ENCODE results near the gene GPR151. TPM values are rescaled to one million over a fixed set of nuclear protein-coding genes. Genes with fewer than 3 reads are reported as not detected.
"Not testable (repeated sequence)": the region's sequence is repeated elsewhere in the genome, so short reads cannot be mapped to it uniquely, and the experiment has no call there.

Gene GPR151
- polyA plus RNA-seq (2013, experiment 1 of 2; ENCODE audit: insufficient read length), result not detected
- not detected for polyA plus RNA-seq (2013, experiment 2 of 2; ENCODE audit: insufficient read length)

DNA sequence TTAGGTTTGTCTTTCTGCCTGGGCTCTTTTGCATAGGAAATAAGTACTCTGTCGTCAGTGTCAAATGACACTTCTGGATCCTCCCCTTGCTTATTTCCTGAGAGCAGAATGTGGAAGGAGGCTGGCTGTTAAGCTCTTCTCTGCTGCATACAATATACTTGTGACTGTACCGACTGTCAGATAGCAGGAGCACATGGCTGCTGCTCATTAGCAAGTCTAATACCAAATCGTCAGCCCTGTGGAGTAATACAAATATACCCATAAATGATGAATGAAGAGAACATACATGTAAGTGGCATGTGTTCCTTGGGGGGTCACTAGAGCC is at the start of gene GPR151:
Gene GPR151 (minus strand): TSS at position 40 of the 325 bp plus-strand sequence. CDS start 77 bp downstream, outside the sequence.
- DNase-seq, result no peak

DNA sequence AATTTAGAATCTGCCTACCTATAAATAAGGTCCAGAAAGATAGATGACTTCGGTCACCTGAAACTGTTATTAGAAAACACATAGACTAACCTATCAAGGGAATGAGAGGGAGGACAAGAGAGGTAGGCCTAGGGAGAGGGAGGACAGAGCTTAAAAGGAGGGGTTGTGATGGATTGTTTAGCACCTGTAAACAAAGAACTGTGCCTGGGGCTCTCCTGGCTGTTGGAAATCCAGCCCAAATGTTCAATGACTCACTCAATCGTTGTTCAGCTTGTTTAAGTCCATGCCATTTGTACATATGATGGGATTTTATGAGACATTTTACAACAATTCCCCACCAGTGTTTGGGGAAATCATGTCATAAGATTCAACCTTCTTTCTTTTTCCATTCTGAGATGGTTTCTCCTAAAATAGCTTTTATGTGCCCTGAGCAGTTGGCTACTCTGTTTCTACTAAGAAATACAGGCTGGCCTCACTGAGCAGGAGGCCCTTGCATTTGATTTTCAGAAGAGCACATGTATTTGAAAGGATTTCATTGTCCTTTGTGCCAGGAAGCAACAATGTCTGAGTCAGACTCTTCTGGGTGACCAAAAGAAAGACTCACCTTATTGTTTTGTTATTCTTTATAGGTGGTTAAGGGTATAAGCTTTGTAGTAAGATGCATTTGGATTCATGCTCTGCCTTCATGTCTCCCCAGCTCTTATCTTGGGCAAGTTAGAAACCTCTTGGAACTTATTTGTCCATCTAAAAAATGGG is 48.2 kb upstream of the GPR151 start:
- no peak for DNase-seq

- no peak for DNase-seq
Observed at GRCh38 chr5:146562461-146562860, 46.5 kb upstream of the GPR151 start.

DNA sequence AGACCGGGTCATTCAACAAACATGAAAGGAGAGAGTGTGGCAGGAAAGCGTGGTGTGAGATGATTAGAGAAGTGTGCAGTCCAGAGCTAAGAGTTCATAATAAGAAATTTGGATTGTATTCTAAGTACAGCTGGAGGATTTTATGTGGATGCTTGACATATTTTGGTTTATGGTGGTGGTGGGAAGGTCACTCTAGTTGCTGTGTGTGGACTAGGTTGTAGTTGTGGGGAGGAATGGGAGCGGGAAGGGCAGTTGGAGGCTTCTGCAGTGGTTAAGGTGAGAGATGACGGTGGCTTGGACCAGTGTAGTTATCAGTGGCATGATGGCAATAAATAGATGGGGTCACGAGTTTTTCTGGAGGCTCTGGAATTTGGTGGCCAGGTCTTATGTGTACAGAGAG is 45.7 kb upstream of the GPR151 start:
- peak; percentile 30 for DNase-seq

DNA sequence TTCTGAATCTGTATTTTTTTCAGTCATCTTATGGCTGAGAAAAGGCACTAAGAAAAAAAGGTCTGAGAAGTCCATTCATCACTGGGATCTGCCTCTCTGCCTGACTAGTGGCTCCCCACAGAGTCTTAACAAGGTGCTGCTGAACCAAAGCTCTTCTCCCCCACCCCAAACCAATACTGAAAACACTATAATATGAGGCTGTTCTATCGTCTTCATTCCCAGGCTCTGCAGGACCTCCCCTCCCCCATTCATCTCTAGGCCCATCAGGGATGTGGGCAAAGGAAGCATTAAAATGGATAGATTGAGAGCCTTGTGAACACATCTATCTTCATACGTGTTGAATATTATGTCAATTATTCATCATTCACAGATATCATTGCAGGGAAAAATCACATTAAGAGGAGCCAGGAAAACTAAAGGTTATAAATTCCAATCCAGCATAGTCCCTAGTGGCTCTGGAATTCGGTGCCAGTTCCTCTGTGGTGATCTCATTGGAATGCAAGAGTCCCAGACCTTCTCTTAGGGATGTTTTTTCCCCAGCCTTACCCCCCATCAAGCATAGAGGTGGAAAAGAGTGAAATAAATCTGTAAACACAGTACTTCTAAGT is 44.3 kb upstream of the GPR151 start:
- peak; percentile 82 for DNase-seq

- DNase-seq, result not testable (repeated sequence)
Observed at GRCh38 chr5:146556884-146557283, 40.9 kb upstream of the GPR151 start.

DNA sequence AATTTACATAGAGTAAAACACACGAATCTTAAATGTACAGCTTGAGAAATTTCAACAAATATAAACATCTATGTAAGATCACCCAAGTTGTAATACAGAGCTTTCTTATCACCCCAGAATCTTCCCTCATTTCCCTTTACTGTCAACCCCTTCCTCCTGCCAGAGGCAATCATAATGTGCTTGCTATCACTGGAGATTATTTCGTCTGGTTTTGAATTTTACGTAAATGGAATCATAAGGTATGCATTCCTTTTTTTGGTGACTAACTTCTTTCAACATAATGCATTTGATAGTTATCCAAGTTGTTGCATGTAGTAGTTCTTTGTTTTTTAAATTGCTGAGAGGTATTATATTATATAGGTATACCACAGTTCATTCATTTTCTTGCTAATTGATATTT is 37.5 kb upstream of the GPR151 start:
- no peak for DNase-seq

DNA sequence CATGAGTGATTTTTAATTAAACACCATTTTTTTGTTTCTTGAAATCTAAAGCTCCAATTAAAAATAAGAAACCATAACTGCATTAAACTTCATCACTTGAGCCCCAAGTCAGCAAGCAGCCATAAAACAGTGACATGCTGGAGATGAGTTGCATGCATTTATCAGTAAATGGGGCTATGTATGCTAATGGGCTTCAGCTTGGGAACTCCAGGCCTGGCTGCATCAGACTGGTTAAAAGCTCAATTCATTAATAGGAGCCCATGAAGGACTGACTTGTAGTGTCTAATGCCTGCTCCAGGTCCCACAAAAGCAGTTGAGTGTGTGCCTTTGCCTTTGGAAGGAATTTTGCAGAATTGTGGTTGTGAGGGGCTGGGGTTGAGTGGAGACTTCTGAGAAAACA is 33.6 kb upstream of the GPR151 start:
- no peak for DNase-seq

DNA sequence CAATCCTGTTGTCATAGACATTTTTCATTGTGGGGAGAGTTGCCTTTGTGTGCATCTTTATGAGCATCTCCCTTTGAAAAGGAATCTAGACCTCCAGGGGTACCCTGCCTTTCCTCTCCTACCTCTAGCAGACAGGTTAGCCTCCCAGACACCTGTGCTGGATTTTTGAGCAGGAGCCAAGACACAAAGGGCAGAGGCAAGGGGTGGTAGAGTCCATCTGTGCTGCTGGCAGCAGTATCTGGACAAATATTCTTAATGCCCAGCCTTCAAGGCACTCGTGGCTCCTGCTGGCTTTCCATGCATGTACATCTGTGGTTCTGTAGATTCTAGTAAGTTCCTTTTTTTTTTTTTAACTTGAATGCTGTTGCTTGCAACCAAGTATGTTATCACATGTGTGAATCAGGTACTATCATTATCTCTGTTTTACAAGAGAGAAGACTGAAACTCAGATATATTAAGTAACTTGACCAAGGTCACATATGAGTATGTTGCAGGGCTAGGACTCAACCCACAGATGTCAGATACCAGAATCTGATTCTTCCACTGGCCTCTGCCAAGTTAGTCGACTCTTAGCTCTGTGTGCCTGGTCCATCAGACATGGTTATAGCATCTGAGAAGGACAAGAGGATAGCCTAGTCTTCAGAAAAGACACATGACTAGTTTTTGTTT is 32.9 kb upstream of the GPR151 start:
- DNase-seq, result no peak

GRCh38 chr5:146544232-146544631 is 28.2 kb upstream of the GPR151 start:
- no peak for DNase-seq

DNA sequence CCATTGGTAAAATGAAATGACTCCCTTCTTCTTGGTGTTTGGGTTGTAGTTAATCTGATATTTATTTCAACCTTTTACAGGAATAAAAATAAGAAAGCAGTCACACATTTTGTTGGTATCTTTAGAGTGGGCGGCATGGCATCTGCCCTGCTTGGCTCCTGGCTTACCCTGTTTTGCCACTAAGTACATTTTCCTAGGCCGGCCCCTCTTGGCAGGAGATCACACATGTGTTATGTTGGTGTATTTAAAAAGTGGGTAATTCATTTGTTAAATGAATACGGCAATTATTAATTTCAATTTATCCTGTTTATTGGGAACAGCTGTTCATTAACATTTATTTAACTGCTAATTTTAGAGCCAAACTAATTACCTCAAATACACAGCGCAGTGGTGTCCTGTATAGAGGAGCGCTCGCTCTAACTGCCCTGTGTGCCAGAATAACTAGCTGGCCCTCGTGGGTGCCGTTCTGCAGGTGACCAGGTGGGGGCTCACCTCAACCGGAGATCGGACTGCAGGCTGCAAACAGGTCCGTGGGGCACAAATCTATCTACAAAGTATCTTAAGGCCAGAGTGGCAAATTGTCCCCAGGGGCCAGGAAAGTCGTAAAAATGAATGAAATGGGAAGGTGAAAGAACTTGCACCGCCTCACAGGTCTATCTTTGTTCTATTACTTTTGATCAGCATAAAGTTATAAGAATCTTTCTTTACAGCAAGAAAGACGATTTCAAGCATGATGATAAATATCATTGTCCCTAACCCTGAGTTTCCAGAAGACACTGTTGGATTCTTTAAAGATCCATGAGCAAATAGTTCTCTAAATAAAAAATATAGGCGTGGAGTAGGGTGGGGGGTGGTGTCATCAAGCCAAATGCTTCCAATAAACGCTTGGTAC is 26.2 kb upstream of the GPR151 start:
- DNase-seq, result peak; percentile 51

DNA sequence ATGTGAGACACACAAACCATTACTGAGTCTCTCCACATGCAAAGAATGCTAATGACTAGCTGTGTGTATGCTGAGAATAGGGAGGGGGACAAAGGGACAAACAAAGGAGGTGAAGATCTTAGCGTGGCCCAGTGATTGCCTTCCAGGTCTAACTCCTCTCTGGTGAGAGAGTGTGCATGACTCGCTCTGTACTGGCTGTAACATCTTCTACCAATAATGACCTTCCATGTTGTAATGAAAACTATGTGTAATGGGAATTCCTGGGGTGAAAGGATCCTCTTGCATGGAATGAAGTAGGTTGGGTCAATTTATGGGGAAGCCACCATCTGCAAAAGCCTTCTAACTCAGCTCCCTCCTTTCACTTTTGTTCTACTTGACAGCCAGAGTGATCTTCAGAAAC is 24.4 kb upstream of the GPR151 start:
- DNase-seq, result no peak

DNA sequence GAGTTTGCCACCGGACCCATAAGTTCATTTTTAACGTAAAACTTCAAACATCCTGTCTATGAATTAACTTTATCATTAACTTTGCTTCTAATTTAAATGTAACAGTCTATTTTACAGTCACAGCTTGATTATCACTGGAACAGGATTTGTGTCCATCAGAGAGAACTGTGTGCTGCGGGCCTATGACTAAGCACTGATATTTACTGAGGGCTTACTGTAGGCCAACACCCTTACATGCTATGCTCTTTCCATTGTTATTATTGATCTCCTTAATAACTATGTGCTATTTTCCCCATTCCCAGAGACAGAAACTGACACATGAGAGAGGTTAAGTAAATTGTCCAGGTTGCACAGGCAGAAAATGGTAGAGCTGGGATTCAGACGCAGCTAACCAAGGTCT is 24.0 kb upstream of the GPR151 start:
- DNase-seq, result no peak

DNA sequence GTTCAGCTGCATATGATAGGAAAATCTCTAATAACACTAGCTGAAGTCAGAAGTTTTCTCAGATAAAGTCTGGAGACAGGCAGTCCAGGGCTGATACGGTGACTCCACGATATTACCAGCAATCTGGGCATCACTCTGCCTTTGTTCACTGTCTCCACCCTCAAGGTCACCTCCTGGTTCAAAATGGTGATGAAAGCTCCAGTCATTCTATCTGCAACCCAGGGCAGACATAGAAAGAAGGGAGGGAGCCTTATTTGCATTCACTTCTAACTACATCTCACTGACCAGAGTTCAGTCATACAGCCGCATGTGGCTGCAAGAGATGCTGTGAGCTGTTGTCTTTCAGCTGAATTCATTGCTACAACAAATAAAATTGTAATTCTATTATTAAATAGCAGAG is 22.4 kb upstream of the GPR151 start:
- DNase-seq, result no peak

GRCh38 chr5:146533882-146534281 is 17.9 kb upstream of the GPR151 start:
- no peak for DNase-seq

DNA sequence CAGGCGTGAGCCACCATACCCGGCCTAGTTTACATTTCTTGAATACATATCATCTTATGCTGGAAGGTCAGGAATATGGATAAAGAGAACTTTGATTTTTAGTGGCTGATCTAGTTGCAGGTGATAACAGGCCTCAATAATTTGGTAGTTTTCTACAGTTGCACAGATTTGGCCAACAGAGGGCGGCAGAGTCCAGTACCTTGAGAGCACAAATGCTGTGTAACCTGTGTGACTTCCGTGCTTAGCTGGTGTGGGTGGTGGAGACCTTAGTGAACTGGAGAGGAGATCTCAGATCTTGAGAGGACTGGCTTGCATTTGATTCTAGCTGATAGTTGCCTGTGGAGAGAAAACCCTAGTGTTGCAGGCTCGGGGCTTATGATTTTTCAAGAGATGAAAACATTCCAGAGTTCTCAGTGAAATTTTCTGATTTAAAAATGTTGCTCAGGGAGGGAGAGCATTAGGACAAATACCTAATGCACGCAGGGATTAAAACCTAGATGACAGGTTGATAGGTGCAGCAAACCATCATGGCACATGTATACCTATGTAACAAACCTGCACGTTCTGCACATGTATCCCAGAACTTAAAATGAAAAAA is 17.4 kb upstream of the GPR151 start:
- DNase-seq, result peak; percentile 54

- DNase-seq, result no peak
Observed at GRCh38 chr5:146529984-146530383, 14.0 kb upstream of the GPR151 start.

GRCh38 chr5:146528236-146528635 is 12.2 kb upstream of the GPR151 start:
- DNase-seq, result no peak

DNA sequence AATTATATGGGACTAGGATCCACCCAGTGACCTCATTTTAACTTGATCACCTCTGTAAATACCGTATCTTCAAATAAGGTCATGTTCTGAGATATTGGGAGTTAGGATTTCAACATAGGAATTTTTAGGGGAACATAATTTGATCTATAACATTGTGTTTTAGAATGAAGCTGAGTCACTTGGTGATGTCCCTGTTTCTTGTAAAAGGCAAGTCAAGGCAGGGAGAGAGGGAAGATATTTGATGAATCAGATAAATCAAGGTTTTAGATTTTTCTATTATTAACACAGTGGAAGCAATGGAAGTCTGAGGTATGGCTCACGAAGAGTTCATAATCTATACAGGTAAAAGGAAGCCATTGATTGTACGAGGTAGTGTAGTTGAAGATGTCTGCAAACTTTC is 11.8 kb upstream of the GPR151 start:
- no peak for DNase-seq

DNA sequence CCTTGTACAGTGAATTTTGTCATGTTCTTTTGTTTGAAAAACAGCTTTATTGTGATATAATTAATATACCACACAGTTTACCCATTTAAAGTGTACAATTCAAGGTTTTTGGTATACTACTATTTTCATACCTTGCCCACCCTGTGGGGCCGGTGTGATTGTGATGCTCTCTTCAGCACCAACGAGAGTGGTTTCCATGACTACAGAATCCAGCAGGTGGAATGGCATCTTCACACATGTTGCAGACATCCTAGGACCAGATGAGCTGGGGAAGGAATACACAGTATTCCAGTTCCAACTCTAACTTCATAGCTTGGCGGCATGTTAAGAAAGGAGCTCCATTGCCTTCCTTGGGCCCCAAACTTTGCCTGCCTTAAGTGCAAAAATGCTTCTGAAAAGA is 7.7 kb upstream of the GPR151 start:
- DNase-seq, result no peak

GRCh38 chr5:146521403-146522106 is 5.6 kb upstream of the GPR151 start:
- no peak for DNase-seq

GRCh38 chr5:146520731-146521130 is 4.7 kb upstream of the GPR151 start:
- no peak for DNase-seq
